GM18861 (cell line): ENCODE measurements around the gene DUSP9.

Experiments used
- ATAC-seq: cut with Tn5 transposase; IDR thresholded peaks from one replicate; pipeline ENCODE4 v1.9.1; 2021; ENCODE audit not compliant: unreplicated experiment

The DUSP9 gene

GRCh38 chrX:153621949-153622598, 24.9 kb upstream of the DUSP9 start:
- ATAC-seq, result no peak

DNA sequence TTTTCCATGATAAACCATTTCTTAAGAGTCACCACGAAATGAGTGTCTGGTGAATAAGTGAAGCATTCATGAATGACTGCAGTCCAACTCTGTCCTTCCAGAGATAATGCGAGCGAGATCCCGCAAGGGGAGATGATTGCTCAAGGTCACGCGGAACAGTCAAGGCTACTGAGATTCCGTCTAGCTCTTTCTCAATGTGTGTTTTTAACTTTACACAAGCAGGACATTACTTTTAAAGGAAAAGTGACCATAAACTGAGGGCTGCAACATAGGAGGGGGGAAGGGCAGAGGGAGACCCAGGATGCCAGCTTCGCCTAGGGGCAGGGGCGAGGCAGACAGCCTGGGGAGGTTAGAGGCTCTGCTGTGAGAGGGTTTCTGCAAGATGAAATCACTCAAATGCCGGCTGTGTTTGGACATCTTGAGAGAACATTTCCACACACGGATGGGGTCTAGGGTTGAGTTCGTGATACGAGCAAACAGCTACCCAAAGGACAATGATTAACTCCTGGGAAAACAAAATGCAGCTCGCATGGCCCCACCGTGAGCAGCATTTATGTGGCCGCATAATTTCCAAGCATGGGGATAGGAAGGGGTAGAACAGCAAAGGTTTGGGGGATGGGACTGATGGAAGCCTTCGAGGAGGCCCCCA, 24.2 kb upstream of the DUSP9 start:
- ATAC-seq, result no peak

DNA sequence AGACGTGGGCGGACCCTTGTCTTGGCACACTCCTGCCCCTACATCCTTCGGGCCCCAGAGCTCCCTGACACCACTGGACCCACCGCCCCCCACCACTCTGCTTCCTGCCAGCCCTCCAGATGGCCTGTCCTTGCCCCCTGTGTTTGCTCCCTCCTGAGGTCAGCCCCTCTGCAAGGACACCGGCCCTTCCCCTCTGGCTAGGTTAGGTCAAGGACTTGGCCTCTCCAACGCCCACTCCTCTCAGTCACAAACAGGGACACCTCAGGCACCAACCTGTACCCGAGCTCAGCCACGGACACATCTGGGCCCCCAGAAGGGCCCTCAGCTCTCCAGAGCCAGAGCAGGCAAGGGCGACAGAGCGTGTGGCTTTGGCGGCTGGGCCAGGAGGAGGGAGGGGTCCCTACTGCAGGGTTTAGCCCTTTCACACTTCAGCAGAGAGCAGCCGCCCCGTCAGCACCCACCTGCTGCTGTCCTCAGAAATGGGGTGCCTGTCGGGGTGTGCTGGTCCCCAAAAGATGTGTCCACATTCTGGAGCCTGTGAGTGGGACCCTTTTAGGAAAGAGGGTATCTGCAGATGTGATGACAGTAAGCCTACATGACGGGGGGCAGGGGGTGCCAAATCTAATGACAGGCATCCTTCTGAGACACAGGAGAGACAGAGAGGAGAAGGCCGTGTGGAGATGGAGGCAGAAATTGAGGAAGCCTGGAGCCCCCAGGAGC, 23.5 kb upstream of the DUSP9 start:
- ATAC-seq, result no peak

DNA sequence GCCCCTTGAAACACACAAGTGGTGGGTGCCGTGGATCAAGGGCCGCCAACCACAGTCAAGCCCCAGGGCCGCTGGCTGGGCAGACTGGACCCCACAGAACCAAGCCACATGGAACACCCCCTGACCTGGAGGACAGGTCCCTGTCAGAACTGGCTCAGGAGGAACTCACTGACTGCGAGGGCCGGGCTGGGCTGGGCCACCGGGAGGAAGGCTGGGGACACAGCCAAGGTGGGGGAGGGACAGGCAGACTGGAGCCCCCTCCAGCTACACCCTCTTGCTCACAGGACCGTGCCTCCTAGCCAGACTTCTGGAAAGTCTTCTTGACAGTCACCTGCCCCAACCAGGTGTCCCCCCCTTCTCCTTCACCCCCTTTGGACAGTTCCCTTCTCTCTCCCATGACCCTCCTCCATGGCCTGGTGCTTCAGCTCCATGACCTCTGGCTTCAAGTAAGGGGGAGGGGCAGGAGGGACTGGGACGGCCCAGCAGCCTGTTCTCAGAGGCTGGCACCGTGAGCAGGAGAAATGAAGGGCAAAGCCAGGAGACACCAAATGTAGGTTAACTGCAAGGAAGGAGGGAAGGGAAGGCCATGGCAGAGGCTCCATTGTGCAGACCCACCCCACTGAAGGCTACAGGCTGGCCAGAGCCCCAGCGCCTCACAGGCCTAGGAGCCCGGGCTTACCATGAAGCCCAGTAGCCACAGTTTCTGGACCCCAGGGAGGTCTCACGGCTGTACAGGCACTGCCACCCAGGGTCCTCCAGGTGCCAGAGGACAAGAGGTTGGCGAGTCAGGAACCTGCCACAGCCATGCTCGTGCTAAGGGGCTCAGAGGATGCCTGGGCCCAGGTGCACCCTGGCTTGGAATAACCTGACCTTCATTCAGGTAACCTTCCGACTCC, 22.6 kb upstream of the DUSP9 start:
- no peak for ATAC-seq

GRCh38 chrX:153625271-153626024, 21.6 kb upstream of the DUSP9 start:
- ATAC-seq, result no peak

- ATAC-seq, result no peak
These were observed 20.9 kb upstream of the DUSP9 start for GRCh38 chrX:153626025-153626633.

GRCh38 chrX:153626863-153627674, 19.9 kb upstream of the DUSP9 start:
- no peak for ATAC-seq

- ATAC-seq, result no peak
These were observed 19.3 kb upstream of the DUSP9 start for GRCh38 chrX:153627675-153628111.

GRCh38 chrX:153628129-153628528, 18.9 kb upstream of the DUSP9 start:
- ATAC-seq, result no peak

DNA sequence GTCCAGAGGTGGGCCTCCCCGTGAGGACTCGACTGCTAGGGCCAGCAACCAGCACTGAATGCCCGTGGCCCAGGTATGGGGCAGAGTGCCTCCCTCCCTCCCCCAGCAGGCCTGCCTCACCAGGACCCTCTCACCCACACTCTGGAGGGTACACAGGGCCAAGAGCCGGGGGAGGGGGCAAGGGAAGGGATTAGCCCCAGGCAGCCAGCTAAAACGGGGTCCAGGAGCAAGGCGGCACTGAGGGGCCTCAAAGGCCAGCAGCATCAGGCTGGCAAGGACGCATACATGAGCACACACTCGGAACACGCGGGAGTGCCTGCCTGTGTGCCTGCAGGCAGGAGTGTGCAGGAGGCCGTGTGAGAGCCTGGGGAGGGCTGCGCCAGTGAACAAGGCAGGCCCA, 18.3 kb upstream of the DUSP9 start:
- no peak for ATAC-seq

- no peak for ATAC-seq
These were observed 15.7 kb upstream of the DUSP9 start for GRCh38 chrX:153631346-153631745.

- no peak for ATAC-seq
These were observed 15.0 kb upstream of the DUSP9 start for GRCh38 chrX:153631907-153632594.

DNA sequence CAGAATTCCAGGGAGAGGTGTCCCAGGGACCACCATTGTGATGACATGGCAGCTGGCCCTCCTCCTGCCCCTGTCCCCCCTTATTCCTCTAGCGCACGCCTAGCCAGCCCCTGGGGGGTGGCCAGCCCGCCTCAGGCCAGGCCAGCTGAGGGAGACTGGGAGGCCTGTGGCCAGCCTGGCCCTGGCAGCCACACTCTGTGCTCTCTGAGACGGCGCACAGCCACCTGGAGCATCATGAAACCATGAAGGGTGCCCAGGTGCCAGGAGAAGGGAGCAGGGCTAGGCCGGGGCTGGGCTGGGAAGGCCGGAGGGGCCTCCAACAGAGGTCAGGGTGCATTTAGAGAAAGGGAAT, 14.4 kb upstream of the DUSP9 start:
- no peak for ATAC-seq

- ATAC-seq, result no peak
These were observed 14.0 kb upstream of the DUSP9 start for GRCh38 chrX:153633048-153633447.

DNA sequence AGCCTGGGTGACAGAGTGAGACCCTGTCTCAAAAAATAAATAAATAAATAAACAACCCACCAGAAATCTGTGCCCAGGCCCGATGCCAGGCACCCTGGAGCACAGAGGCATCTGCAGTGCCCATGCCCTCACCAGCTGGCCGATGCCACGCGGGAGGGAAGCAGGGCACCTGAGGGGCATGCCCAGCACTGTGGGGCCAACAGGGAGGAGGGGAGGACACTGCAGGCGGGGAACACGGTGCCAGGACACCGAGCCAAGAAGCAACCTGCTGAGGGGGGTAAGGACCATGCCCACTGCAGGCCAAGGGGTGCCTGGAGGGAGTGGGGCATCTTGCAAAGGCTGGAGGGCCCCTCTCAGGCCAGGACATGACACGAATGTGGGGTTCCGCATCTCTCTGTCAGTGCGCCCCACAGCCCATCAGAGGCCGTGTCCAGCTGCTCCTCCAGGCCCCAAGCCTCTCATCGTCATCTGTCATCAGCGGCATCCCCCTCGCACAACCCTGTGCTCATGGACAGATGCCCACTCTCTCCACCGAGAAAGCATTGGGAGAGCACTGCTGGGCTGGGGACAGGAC, 13.3 kb upstream of the DUSP9 start:
- ATAC-seq, result no peak

GRCh38 chrX:153634236-153634635, 12.8 kb upstream of the DUSP9 start:
- ATAC-seq, result no peak

GRCh38 chrX:153634832-153635231, 12.2 kb upstream of the DUSP9 start:
- no peak for ATAC-seq

DNA sequence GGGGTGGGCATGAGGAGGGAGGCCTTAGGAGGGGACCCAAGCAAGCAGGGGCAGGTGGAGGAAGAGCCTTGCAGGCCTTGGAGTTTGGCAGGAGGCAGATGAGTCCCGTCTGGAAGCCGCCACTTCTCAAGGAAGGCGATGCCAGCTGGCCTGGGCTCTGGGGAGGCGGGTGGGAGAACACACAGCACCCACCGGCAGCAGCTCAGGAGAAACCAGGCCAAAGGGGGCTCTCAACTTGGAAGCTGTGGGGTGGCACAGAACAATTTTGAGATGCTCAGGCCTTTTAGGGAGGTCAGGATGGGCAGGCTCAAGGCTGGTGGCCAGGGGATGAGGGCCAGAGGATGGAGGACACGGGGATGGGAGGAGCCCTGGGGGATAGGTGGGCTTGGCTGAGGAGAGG, 11.6 kb upstream of the DUSP9 start:
- ATAC-seq, result no peak
